ENCODE results near the gene SCAMP2. TPM values are rescaled to one million over a fixed set of nuclear protein-coding genes. Genes with fewer than 3 reads are reported as not detected.

SCAMP2 gene
- total and polyA plus RNA-seq, 2 of the 13 experiments (the other 11 are each of a cell fraction or from before 2014, with no cell fraction given): 34.8 to 121 TPM

DNA sequence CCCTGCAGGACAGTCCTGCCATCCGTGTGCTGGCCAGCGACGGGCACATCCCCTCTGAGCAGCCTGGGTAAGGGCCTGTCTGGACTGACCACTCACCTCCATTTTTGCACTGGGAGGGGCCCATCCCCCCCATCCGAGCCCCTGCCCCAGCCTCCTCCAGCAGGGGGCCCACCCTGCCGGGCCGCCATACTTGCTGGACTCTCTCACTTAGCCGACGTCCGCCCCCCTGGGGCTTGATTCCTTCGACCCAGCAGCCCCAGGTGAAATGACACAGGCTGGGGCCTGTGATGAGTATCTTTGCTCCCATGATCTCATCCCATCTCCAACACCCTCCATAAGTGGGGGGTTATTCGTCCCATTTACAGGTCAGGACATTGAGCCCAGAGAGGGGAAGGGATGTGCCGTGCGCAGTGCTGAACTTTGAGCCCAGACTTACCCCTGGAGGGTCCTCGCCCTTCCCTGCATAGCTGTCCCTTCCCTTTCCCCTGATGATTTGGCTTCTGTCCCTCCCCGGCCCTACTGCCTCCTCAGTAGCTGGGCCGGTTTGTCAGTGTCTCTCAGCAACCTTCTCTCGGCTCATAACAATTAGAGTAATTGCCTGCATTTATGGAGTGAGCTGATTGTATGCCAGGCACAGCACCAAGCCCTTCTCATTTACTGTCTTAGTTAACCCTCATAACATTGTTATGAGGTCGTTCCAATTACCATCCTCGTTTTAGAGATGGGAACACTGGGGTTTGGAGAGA, 56.4 kb downstream of the SCAMP2 start (continued):
- TF ChIP-seq ZNF672 (CRISPR knock-in tag; IDR thresholded peaks at IDR 0.05): no peak
- TF ChIP-seq MEIS2 (CRISPR knock-in tag; IDR thresholded peaks at IDR 0.05): no peak
- TF ChIP-seq NAIF1 (CRISPR knock-in tag; IDR thresholded peaks at IDR 0.05; ENCODE audit: borderline replicate concordance): no peak
- no peak for TF ChIP-seq PCBP1 (IDR thresholded peaks at IDR 0.05; ENCODE audit: borderline replicate concordance, low read depth, low read length)
- no peak for TF ChIP-seq CHCHD3 (CRISPR knock-in tag; IDR thresholded peaks at IDR 0.05)
- no peak for TF ChIP-seq TSC22D2 (CRISPR knock-in tag; IDR thresholded peaks at IDR 0.05; ENCODE audit: borderline replicate concordance)
- no peak for TF ChIP-seq REL (CRISPR knock-in tag; conservative IDR thresholded peaks at IDR 0.05)
- peak; percentile 45; the same call in 1 of the 2 replicates for TF ChIP-seq ZMYM3 (CRISPR knock-in tag; IDR thresholded peaks at IDR 0.05)
- TF ChIP-seq, protein P1, sequence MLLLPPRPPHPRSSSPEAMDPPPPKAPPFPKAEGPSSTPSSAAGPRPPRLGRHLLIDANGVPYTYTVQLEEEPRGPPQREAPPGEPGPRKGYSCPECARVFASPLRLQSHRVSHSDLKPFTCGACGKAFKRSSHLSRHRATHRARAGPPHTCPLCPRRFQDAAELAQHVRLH (CRISPR knock-in tag; IDR thresholded peaks at IDR 0.05; ENCODE audit: borderline replicate concordance, low read depth): no peak
- TF ChIP-seq SNAPC2 (CRISPR knock-in tag; IDR thresholded peaks at IDR 0.05): no peak
- no peak for TF ChIP-seq HNRNPH1 (optimal IDR thresholded peaks at IDR 0.05; ENCODE audit: low read depth, low read length)
- no peak for TF ChIP-seq NFKBIZ (CRISPR knock-in tag; IDR thresholded peaks at IDR 0.05)
- TF ChIP-seq PHF8 (CRISPR knock-in tag; IDR thresholded peaks at IDR 0.05): no peak
- TF ChIP-seq MYC (CRISPR knock-in tag; IDR thresholded peaks at IDR 0.05; ENCODE audit: borderline replicate concordance): no peak
- TF ChIP-seq MAZ (IDR thresholded peaks at IDR 0.05; ENCODE audit: borderline replicate concordance, low read depth, low read length): no peak
- no peak for TF ChIP-seq MAZ (CRISPR knock-in tag; IDR thresholded peaks at IDR 0.05; ENCODE audit: low read depth)
- no peak for TF ChIP-seq PAF1 (CRISPR knock-in tag; IDR thresholded peaks at IDR 0.05)
- no peak for TF ChIP-seq SRSF9 (IDR thresholded peaks at IDR 0.05; ENCODE audit: borderline replicate concordance, insufficient read depth, low read depth, low read length, poor library complexity, severe bottlenecking)
- no peak for TF ChIP-seq YY1 (IDR thresholded peaks at IDR 0.05; ENCODE audit: insufficient read depth, insufficient replicate concordance, low read depth, low read length)
- no peak for TF ChIP-seq MLXIP (CRISPR knock-in tag; IDR thresholded peaks at IDR 0.05; ENCODE audit: borderline replicate concordance)
- TF ChIP-seq DMAP1 (CRISPR knock-in tag; IDR thresholded peaks at IDR 0.05): no peak
- TF ChIP-seq ASH2L (IDR thresholded peaks at IDR 0.05; ENCODE audit: insufficient read length, low read depth, low read length): no peak
- TF ChIP-seq, protein P2, sequence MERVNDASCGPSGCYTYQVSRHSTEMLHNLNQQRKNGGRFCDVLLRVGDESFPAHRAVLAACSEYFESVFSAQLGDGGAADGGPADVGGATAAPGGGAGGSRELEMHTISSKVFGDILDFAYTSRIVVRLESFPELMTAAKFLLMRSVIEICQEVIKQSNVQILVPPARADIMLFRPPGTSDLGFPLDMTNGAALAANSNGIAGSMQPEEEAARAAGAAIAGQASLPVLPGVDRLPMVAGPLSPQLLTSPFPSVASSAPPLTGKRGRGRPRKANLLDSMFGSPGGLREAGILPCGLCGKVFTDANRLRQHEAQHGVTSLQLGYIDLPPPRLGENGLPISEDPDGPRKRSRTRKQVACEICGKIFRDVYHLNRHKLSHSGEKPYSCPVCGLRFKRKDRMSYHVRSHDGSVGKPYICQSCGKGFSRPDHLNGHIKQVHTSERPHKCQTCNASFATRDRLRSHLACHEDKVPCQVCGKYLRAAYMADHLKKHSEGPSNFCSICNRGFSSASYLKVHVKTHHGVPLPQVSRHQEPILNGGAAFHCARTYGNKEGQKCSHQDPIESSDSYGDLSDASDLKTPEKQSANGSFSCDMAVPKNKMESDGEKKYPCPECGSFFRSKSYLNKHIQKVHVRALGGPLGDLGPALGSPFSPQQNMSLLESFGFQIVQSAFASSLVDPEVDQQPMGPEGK (CRISPR knock-in tag; IDR thresholded peaks at IDR 0.05): peak; percentile 36; the same call in 1 of the 2 replicates
- TF ChIP-seq, protein P3, sequence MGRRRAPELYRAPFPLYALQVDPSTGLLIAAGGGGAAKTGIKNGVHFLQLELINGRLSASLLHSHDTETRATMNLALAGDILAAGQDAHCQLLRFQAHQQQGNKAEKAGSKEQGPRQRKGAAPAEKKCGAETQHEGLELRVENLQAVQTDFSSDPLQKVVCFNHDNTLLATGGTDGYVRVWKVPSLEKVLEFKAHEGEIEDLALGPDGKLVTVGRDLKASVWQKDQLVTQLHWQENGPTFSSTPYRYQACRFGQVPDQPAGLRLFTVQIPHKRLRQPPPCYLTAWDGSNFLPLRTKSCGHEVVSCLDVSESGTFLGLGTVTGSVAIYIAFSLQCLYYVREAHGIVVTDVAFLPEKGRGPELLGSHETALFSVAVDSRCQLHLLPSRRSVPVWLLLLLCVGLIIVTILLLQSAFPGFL (CRISPR knock-in tag; IDR thresholded peaks at IDR 0.05): no peak
- TF ChIP-seq HNRNPUL1 (IDR thresholded peaks at IDR 0.05; ENCODE audit: low read depth, low read length): no peak

Measured in HepG2 (cell line).